Spleen (tissue), 11 donors: Measurements from ENCODE around the gene ZCCHC12. TPM values are rescaled to one million over a fixed set of nuclear protein-coding genes. Genes with fewer than 3 reads are reported as not detected.

Experiments
- DNase-seq: peaks from one replicate; pipeline ENCODE4 v3.0.0-alpha.2; 2020
- H3K27ac ChIP-seq, 8 donors: fragments of 200-600 bp; sonication (generic) in 7 of 8; 1 replicate in 4 of 8; 2 replicates in 4 of 8; pipeline versions ENCODE4 v1.5.0 to v1.8.0; 2016 to 2021; ENCODE audit warnings: inconsistent platforms in 4 of 8, mild to moderate bottlenecking in 4 of 8, moderate library complexity in 1 of 8
- H3K27me3 ChIP-seq, 7 donors: fragments of 200-600 bp; sonication (generic) in 6 of 7; replicated peaks in 1 of 7; 1 replicate in 4 of 7; 2 replicates in 3 of 7; pipeline versions ENCODE4 v1.5.0 to v1.8.0; 2016 to 2021; ENCODE audit warnings: inconsistent platforms in 3 of 7, mild to moderate bottlenecking in 1 of 7
- H3K36me3 ChIP-seq, 6 donors: fragments of 200-600 bp; sonication (generic) in 5 of 6; 1 replicate in 4 of 6; 2 replicates in 2 of 6; pipeline versions ENCODE4 v1.5.0 to v1.8.0; 2016 to 2021; ENCODE audit warnings: inconsistent platforms in 2 of 6
- H3K4me1 ChIP-seq, 6 donors: fragments of 200-600 bp; sonication (generic) in 5 of 6; 1 replicate in 3 of 6; 2 replicates in 3 of 6; pipeline versions ENCODE4 v1.5.0 to v1.8.0; 2016 to 2021; ENCODE audit warnings: inconsistent platforms in 3 of 6
- H3K4me3 ChIP-seq, 8 donors: fragments of 200-600 bp; sonication (generic) in 7 of 8; 1 replicate in 4 of 8; 2 replicates in 4 of 8; pipeline versions ENCODE4 v1.5.0 to v1.8.0; 2016 to 2021; ENCODE audit warnings: inconsistent platforms in 4 of 8, mild to moderate bottlenecking in 4 of 8, moderate library complexity in 2 of 8
- H3K9me3 ChIP-seq, 8 donors: fragments of 200-600 bp; sonication (generic) in 7 of 8; 1 replicate in 4 of 8; 2 replicates in 4 of 8; pipeline versions ENCODE4 v1.5.0 to v1.8.0; 2016 to 2021; ENCODE audit warnings: inconsistent platforms in 4 of 8
- POLR2A ChIP-seq, 3 donors: fragments of 450-650 bp; IDR thresholded peaks; one replicate each; pipeline ENCODE4 v1.5.1; 2017; ENCODE audit warnings: antibody characterized with exemption in 3 of 3, mild to moderate bottlenecking in 1 of 3
- POLR2AphosphoS5 ChIP-seq, 3 donors: sonication (generic); formaldehyde crosslinking; IDR thresholded peaks; one replicate each; pipeline ENCODE4 v1.5.1; 2017; ENCODE audit warnings: antibody characterized with exemption in 3 of 3
- WGBS, 5 donors: extraction: QIAGEN DNeasy Blood & Tissue Kit in 3 of 5; methylation state at CpG; one replicate each; pipeline versions ENCODE4 v1.1.5 to v1.1.7; 2013 to 2018; 5-methylcytosine and 5-hydroxymethylcytosine counted together
- intact Hi-C: fragments of 100-400 bp; cut with DNase I; formaldehyde crosslinking; loops from one replicate; pipeline ENCODE4 v1.15.0; 2023; ENCODE audit warnings: low total_unique reads
- polyA plus RNA-seq, 3 donors: library from polyadenylated mRNA; stranded (reverse); fragments of 200-250 nt; gene quantifications; one replicate each; pipeline ENCODE4 v1.2.1, GENCODE V29; 2013
- total RNA-seq, 7 donors: library from RNA; depleted of rRNA in 3 of 7; stranded (reverse); fragments of >200 nt in 3 of 7; fragmentation: NEBNext Ultra II Directional in 4 of 7; extraction: Animal tissue kit (Norgen Biotek cat#: 25700) in 4 of 7; gene quantifications; one replicate each; pipeline versions ENCODE4 v1.1.0 to v1.2.1, GENCODE V29; 2016 to 2021
- TF ChIP-seq, protein P1 (sequence below), 11 experiments: fragments of 200-600 bp in 7 of 11; fragments of 450-650 bp in 4 of 11; sonication (generic) in 4 of 11; IDR thresholded peaks in 8 of 11; conservative IDR thresholded peaks in 3 of 11; 1 replicate in 7 of 11; 2 replicates in 4 of 11; pipeline versions ENCODE4 v1.4.0 to v1.8.0; 2016 to 2021; ENCODE audit warnings: antibody characterized with exemption in 11 of 11, inconsistent platforms in 4 of 11, mild to moderate bottlenecking in 1 of 11
- donor health status: healthy with polysubstance abuse.
- donor health status: DM: no; HTN: no; CAD: no; lungs with moderate emphysema.
- donor health status: DM: no; HTN: no; CAD: no.
- donor health status: Bipolar disorder and iron deficiency.
- donor health status: healthy.
- donor health status: DM: no; HTN: no; CAD: no.
- donor health status: DM: yes; HTN: yes; CAD: no.

ZCCHC12 gene
- total and polyA plus RNA-seq, 10 donors = 0.03 to 0.65 (median 0.49) TPM; not detected in 7

DNA sequence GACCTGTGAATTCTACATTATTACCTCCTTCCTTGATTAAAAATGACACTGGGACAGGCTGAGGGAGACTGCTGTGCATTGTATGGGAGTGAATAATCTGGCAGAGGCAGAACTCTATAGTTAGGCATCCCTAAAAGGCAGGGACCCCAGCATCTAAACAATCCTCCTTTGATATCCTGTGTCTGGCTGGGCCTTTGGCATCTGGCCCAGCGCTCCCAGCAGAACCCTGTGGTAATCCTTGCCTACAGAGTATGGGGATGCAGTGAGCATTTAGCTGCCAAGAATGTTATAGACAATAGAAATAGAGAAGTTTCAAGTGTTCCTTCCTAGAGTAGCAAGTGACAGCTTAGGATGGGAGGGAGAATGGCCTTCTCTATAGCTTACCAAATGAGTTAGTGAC lies 38.5 kb downstream of the ZCCHC12 start:
- intact Hi-C loops = no loop called here
- Histone ChIP-seq H3K4me1 (no peaks in the 10 kb centered on the region), H3K9me3 (no peaks in the 10 kb centered on the region), H3K36me3 (no peaks in the 10 kb centered on the region), H3K4me3 (no peak overlapping the region), H3K27ac (no peak overlapping the region), H3K27me3 (no peaks in the 10 kb centered on the region)
- TF ChIP-seq, protein P1, sequence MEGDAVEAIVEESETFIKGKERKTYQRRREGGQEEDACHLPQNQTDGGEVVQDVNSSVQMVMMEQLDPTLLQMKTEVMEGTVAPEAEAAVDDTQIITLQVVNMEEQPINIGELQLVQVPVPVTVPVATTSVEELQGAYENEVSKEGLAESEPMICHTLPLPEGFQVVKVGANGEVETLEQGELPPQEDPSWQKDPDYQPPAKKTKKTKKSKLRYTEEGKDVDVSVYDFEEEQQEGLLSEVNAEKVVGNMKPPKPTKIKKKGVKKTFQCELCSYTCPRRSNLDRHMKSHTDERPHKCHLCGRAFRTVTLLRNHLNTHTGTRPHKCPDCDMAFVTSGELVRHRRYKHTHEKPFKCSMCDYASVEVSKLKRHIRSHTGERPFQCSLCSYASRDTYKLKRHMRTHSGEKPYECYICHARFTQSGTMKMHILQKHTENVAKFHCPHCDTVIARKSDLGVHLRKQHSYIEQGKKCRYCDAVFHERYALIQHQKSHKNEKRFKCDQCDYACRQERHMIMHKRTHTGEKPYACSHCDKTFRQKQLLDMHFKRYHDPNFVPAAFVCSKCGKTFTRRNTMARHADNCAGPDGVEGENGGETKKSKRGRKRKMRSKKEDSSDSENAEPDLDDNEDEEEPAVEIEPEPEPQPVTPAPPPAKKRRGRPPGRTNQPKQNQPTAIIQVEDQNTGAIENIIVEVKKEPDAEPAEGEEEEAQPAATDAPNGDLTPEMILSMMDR (IDR thresholded peaks at IDR 0.05 in 8 of 11, conservative IDR thresholded peaks at IDR 0.05 in 3 of 11) = no peak
- TF ChIP-seq POLR2A (IDR thresholded peaks at IDR 0.05) = no peak
- no peak for TF ChIP-seq POLR2AphosphoS5 (IDR thresholded peaks at IDR 0.05)
- DNase-seq = no peak
- 50 to 100% (median 88%) methylated on average over 1 of the region's 1 CpG for WGBS, 5 donors

DNA sequence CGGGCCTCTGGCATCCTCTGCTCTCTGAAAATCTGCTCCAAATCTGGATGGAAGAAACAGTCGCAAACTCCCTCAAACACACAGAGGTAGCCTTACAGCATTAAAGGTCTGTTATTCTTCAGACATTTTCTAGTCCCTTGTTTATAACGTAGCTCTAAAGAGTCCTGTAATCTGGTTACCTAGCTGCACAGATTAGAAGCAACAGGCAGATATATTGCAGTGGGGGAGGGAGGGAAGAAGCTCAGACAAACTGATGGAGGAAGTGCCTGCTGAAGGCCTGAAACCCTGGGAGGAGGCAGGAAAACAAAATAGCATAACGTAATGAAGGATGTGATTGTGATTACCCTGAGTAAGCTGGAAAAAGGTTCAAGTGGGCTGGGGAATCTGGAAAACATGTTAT lies 39.4 kb downstream of the ZCCHC12 start:
- no peaks in the 10 kb centered on the region for H3K4me1 ChIP-seq
- TF ChIP-seq, protein P1 (IDR thresholded peaks at IDR 0.05 in 8 of 11, conservative IDR thresholded peaks at IDR 0.05 in 3 of 11) = no peak
- TF ChIP-seq POLR2AphosphoS5 (IDR thresholded peaks at IDR 0.05) (no peak), POLR2A (IDR thresholded peaks at IDR 0.05) (no peak)
- DNase-seq = no peak
- no peaks in the 10 kb centered on the region for H3K27me3 ChIP-seq
- H3K9me3 ChIP-seq = no peaks in the 10 kb centered on the region
- no peaks in the 10 kb centered on the region for H3K36me3 ChIP-seq
- 49 to 79% (median 56%) methylated on average over 4 of the region's 4 CpGs for WGBS, 5 donors
- no peak overlapping the region for H3K27ac ChIP-seq
- no peak overlapping the region for H3K4me3 ChIP-seq
- intact Hi-C loops = no loop called here

DNA sequence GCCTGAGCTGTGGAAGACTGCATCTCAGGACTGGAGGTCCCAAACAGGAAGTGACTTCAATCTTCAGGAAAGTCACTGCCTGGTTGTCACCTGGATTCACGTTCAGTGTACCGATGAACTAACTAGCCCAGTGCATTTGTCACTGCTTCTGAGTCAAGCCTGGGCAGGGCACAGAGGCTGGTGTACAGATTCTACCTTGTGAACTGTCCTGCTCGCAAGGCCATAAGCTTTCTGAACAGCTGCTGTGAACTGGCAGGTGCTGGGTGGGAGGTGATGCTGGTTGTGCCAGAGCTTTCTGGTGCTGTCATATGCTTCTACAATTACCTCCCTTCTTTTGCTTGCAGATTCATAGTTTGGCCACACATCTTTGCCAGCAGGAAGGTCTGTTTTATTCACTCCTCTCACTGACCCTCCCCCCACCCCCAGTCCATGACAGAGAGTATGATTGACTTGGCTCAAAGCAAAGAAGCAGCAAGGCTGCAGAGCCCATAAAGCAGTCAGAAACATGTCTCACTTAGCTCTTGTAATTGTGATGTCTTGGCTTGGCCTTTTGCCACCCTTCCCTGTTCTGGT lies 40.5 kb downstream of the ZCCHC12 start:
- WGBS, 5 donors = 75 to 100% (median 82%) methylated on average over 3 of the region's 3 CpGs
- Histone ChIP-seq H3K4me3 (no peak overlapping the region), H3K36me3 (no peaks in the 10 kb centered on the region), H3K4me1 (no peaks in the 10 kb centered on the region), H3K9me3 (no peaks in the 10 kb centered on the region), H3K27ac (no peak overlapping the region), H3K27me3 (no peaks in the 10 kb centered on the region)
- no peak for DNase-seq
- intact Hi-C loops = no loop called here
- TF ChIP-seq POLR2AphosphoS5 (IDR thresholded peaks at IDR 0.05) (no peak), POLR2A (IDR thresholded peaks at IDR 0.05) (no peak)

DNA sequence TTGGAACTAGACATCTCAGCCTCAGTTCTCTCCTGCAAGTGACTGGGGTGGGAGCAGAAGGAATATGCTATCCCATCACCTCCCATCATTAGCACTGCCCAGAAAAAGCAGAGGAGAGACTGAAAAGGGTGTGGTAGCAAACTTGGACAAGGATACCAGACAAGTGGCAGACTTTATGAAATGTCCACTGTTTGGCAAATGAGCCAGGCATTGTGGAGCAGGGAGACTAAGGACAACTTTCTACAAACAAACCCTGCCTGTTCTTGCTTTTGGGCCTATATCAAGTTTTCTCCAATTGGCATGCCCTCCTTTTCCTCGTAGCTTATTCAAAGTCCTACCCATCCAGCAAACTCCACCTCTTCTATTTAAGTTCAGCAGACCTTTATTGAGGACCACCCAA lies 41.6 kb downstream of the ZCCHC12 start:
- Histone ChIP-seq H3K4me1 (no peaks in the 10 kb centered on the region), H3K36me3 (no peaks in the 10 kb centered on the region), H3K27me3 (no peaks in the 10 kb centered on the region), H3K27ac (no peak overlapping the region), H3K4me3 (no peak overlapping the region), H3K9me3 (no peaks in the 10 kb centered on the region)
- intact Hi-C loops = no loop called here
- no peak for TF ChIP-seq POLR2A (IDR thresholded peaks at IDR 0.05)
- TF ChIP-seq, protein P1 (IDR thresholded peaks at IDR 0.05 in 8 of 11, conservative IDR thresholded peaks at IDR 0.05 in 3 of 11) = no peak
- no peak for TF ChIP-seq POLR2AphosphoS5 (IDR thresholded peaks at IDR 0.05)
- DNase-seq = no peak
- 48 to 91% (median 80%) methylated on average over 1 of the region's 1 CpG for WGBS, 5 donors

DNA sequence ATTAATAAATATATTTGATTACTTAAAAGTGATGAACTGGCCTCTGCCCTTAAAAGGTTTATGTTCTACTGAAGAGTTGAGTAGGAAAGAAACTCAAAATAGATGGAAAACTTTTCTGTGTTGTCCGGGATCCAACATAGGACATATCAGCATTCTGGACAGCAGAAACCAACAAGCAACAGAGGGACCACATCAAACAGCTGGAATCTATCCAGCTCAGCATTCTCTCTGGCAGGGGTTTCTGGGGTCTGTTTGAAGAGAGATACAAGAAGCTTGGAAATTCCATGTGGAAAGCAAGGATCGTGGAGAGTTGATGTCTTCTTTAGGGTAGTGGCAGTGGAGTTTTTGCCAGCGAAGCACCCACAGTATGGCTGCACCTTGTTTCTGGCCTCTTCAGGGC lies 43.6 kb downstream of the ZCCHC12 start:
- H3K27me3 ChIP-seq = no peaks in the 10 kb centered on the region
- no peaks in the 10 kb centered on the region for H3K36me3 ChIP-seq
- H3K27ac ChIP-seq = no peak overlapping the region
- TF ChIP-seq POLR2A (IDR thresholded peaks at IDR 0.05) (no peak), POLR2AphosphoS5 (IDR thresholded peaks at IDR 0.05) (no peak)
- TF ChIP-seq, protein P1 (IDR thresholded peaks at IDR 0.05 in 8 of 11, conservative IDR thresholded peaks at IDR 0.05 in 3 of 11) = no peak
- no peak overlapping the region for H3K4me3 ChIP-seq
- no peaks in the 10 kb centered on the region for H3K9me3 ChIP-seq
- no peaks in the 10 kb centered on the region for H3K4me1 ChIP-seq
- WGBS, 5 donors = 80 to 95% (median 87%) methylated on average over 3 of the region's 3 CpGs
- intact Hi-C loops = no loop called here
- DNase-seq = no peak
